Fibroblast of skin of left biceps (primary cell): ENCODE measurements around the gene ARPC1A.
"Not testable (repeated sequence)": the region's sequence is repeated elsewhere in the genome, so short reads cannot be mapped to it uniquely, and the experiment has no call there.

Source experiments
- DNase-seq, 2 experiments: peaks; one replicate each; pipeline ENCODE4 v3.0.0-alpha.2; 2013; ENCODE audit warnings: low read depth in 2 of 2

ARPC1A gene

GRCh38 chr7:99409192-99409572 is 83.5 kb downstream of the ARPC1A start:
- DNase-seq: no peak

GRCh38 chr7:99409806-99410205 is 84.1 kb downstream of the ARPC1A start:
- DNase-seq: no peak

- no peak for DNase-seq
Measured at GRCh38 chr7:99410635-99411034, 84.9 kb downstream of the ARPC1A start.

GRCh38 chr7:99415513-99416127 is 89.9 kb downstream of the ARPC1A start:
- not testable (repeated sequence) for DNase-seq
